HT-29 (cell line): ENCODE data around the gene PRMT1. TPM values are rescaled to one million over a fixed set of nuclear protein-coding genes. Genes with fewer than 3 reads are reported as not detected.

Source experiments
- DNase-seq: peaks from one replicate; pipeline ENCODE4 v3.0.0-alpha.2; 2015; ENCODE audit warnings: low spot score
- total RNA-seq: library from RNA; depleted of rRNA; stranded (reverse); fragments of >200 nt; shearing (Covaris generic); gene quantifications from 2 replicates; pipeline ENCODE4 v1.2.3, GENCODE V29; 2014

The PRMT1 gene
- total RNA-seq, 1 experiment from 2014 or later, result 922 TPM

DNA sequence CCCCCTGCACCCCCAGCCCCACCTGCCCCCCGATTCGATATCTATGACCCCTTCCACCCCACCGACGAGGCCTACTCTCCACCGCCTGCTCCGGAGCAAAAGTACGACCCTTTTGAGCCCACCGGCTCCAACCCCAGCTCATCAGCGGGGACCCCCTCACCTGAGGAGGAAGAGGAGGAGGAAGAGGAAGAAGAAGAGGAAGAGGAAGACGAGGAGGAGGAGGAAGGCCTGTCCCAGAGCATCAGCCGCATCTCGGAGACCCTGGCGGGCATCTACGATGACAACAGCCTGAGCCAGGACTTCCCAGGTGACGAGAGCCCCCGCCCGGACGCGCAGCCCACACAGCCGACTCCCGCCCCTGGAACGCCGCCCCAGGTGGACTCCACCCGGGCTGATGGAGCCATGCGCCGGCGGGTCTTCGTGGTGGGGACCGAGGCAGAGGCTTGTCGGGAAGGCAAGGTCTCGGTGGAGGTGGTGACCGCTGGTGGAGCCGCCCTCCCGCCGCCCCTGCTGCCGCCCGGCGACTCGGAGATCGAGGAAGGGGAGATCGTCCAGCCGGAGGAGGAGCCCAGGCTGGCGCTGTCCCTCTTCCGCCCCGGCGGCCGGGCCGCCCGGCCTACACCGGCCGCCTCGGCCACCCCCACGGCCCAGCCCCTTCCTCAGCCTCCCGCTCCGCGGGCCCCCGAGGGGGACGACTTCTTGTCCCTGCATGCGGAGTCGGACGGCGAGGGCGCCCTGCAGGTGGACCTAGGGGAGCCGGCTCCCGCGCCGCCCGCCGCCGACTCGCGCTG, 25.8 kb upstream of the PRMT1 start:
- no peak for DNase-seq

DNA sequence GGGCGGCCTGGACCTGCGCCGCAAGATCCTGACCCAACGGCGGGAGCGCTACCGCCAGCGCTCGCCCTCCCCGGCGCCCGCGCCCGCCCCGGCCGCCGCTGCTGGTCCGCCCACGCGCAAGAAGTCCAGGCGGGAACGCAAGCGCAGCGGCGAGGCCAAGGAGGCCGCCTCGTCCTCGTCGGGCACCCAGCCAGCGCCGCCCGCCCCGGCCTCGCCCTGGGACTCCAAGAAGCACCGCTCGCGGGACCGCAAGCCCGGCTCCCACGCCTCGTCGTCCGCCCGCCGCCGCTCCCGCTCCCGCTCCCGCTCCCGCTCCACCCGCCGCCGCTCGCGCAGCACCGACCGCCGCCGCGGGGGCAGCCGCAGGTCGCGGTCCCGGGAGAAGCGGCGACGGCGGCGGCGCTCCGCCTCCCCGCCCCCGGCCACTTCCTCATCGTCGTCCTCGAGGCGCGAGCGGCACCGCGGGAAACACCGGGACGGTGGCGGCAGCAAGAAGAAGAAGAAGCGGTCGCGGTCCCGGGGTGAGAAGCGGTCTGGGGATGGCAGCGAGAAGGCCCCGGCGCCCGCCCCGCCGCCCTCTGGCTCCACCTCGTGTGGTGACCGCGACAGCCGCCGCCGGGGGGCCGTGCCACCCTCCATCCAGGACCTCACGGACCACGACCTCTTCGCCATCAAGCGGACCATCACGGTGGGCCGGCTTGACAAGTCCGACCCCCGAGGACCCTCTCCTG, 25.1 kb upstream of the PRMT1 start:
- DNase-seq, result no peak

DNA sequence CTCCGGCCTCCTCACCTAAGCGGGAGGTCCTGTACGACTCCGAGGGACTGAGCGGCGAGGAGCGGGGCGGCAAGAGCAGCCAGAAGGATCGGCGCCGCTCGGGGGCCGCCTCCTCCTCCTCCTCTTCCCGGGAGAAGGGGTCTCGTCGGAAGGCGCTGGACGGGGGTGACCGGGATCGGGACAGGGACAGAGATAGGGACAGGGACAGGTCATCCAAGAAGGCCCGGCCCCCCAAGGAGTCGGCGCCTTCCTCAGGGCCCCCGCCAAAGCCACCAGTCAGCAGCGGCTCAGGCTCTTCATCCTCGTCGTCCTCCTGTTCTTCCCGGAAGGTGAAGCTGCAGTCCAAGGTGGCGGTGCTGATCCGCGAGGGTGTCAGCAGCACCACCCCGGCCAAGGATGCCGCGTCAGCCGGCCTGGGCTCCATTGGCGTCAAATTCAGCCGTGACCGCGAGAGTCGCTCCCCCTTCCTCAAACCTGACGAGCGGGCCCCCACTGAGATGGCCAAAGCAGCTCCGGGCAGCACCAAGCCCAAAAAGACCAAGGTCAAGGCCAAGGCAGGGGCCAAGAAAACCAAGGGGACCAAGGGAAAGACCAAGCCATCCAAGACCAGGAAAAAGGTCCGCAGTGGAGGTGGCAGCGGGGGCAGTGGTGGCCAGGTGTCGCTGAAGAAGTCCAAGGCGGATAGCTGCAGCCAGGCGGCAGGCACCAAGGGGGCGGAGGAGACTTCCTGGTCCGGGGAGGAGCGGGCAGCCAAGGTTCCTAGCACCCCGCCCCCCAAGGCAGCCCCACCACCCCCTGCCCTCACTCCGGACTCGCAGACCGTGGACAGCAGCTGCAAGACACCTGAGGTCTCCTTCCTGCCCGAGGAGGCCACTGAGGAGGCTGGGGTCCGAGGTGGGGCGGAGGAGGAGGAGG, 24.3 kb upstream of the PRMT1 start:
- no peak for DNase-seq

DNA sequence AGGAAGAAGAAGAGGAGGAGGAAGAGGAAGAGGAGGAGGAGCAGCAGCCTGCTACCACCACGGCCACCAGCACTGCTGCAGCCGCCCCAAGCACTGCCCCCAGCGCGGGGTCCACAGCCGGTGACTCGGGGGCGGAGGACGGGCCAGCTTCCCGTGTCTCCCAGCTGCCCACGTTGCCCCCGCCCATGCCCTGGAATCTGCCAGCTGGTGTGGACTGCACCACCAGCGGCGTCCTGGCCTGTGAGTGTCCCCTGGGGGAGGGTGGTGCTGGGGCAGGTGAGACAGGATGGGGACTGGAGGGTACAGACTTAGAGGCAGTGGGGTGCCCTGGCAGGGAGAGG, 23.6 kb upstream of the PRMT1 start:
- no peak for DNase-seq

DNA sequence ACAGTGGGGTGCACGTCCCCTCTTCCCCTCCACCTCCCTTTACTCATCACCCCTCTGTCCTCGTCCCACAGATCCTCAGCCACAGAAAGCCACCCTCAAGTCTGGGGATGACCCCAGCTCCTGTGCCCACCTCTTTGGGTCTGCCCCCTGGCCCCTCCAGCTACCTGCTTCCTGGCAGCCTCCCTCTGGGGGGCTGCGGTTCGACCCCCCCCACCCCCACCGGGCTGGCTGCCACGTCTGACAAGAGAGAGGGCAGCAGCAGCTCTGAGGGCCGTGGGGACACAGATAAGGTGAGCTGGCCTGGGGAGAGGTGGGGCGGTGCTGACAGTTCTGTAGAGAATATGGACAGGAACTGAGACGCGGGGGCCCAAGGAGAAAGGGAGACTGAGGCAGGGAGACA, 22.5 kb upstream of the PRMT1 start:
- DNase-seq, result no peak

DNA sequence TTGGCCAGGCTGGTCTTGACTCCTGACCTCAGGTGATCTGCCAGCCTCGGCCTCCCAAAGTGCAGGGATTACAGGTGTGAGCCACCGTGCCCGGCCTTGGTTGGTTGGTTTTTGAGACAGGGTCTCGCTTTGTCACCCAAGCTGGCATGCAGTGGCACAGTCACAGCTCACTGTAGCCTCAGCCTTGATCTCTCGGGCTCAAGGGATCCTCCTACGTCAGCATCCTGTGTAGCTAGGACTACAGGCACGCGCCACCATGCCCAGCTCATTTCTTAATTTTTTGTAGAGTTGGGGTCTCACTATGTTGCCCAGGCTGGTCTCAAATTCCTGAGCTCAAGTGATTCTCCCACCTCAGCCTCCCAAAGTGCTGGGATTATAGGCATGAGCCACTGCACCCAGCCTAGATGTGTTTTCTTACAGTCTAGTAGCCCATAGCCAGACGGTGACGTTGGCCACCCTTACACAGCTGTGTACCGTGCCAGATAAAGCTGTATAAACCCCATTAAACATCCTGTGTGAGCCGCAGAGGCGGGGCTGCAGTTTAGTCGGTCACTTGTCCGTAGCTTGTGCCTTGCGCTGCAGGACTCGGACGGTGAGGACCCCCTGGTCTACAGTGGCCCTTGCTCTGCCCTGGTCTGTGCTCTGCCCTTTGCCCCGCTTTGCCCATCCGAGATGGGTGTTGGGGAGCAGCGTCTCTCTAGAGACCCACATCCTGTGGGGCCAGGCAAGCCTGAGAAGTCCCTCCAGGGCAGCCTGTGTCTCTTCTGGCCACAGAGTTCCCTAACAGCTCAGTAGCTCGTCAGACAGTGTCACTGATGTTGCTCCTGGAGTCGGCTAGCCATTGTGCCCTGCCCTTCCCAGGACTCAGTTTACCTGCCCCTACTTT, 21.3 kb upstream of the PRMT1 start:
- no peak for DNase-seq

DNA sequence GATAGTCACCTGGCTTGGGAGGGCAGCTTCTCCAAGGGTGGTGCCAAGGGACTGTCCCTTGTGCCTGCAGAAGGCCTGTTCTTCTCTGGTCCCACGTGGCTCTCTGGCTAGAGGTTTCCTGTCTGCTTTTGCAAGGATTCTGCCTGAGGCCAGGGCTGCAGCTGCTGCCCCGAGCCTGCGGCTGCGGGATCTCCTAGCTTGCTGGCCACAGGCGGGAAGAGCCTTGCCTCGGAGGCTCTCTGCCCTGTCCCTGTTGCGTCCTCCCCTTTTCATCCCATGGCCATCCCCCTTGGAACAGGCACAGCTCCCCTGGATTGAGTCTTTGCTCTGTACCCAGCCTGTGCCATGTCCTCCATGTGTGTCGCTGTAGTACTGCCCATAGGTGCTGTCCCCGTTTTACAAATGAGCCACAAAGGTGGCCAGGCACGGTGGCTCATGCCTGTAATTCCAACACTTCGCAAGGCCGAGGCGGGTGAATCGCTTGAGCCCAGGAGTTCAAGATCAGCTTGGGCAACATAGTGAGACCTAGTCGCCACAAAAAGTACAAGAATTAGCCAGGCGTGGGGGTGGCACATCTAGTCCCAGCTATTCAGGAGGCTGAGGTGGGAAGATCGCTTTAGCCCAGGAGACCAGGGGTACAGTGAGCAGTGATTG, 20.5 kb upstream of the PRMT1 start:
- no peak for DNase-seq

DNA sequence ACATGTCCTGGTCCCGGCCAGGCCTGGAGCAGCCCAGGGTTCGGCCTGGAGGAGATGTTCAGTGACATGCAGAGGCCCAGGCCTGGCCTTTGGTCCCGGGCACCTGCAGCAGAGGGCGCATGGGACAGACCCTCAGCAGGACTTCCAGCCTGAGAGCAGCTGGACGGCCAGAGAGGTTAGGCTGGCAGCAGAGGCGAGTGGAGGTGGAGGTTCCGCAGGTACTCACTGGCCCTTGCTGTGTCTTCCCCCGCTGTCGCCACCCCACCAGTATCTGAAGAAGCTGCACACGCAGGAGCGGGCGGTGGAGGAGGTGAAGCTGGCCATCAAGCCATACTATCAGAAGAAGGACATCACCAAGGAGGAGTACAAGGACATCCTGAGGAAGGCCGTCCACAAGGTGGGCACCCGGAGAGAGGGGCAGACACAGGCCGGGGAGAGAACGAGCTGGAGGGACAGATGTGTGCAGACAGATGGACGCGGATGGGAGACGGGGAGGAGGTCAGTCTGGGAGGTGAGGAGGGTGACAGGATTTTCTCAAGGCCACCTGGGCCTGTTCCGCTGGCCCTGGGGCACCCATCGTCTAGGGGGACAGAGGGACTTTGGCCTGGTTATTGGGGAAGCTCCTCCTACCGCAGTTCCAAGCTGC, 19.5 kb upstream of the PRMT1 start:
- no peak for DNase-seq

DNA sequence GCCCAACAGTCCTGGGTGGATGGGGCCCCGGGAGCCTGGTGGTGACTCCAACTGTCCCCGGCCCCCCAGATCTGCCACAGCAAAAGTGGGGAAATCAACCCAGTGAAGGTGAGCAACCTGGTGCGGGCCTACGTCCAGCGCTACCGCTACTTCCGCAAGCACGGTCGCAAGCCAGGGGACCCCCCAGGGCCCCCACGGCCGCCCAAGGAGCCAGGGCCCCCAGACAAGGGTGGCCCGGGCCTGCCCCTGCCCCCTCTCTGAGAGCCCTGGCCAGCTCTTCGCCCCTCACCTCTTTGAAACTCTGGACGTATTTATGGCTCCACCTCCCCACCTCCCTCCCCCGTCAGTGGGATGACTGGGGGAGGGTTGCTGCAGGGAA, 18.9 kb upstream of the PRMT1 start:
- DNase-seq, result no peak

DNA sequence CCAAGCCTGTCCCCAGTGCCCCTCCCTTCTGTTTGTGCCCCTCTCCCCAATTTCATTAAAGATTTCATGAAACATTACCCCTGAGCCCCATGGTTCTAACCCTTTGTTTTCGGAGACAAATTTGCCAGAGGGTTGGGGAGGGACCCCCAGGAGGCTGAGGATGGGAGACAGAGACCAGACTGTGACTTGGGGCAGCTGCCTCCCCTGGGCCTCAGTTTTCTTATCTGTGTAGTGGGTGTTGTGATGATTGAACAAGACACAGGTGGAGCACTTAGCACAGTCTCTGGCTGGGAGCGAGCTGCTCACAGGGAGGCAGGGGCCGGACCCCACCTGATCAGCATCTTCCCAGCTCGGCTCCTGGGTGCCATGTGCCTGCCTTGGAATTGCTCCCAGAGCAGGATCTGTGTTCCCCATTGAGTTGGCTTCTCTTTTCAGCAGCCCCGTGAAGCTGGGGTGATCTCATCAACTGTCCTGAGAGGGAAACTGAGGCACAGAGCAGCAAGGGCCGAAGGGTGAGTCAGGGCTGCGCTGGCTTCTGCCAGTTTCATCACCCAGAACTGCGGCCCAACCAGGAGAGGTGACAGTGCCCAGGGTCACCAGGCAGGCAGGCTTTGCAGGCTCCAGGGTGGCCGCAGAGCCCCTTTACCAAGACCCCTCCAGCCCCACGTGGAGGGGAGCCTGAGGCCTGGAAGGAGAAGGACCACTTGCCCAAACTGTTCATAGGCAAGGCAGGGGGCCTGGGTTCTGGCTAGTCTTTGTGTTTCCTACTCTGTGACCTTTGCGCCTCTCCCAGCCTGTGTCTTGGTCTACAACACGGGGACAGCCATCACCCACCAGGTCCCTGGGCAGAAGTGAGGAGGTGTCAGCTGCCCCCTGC, 18.3 kb upstream of the PRMT1 start:
- no peak for DNase-seq

DNA sequence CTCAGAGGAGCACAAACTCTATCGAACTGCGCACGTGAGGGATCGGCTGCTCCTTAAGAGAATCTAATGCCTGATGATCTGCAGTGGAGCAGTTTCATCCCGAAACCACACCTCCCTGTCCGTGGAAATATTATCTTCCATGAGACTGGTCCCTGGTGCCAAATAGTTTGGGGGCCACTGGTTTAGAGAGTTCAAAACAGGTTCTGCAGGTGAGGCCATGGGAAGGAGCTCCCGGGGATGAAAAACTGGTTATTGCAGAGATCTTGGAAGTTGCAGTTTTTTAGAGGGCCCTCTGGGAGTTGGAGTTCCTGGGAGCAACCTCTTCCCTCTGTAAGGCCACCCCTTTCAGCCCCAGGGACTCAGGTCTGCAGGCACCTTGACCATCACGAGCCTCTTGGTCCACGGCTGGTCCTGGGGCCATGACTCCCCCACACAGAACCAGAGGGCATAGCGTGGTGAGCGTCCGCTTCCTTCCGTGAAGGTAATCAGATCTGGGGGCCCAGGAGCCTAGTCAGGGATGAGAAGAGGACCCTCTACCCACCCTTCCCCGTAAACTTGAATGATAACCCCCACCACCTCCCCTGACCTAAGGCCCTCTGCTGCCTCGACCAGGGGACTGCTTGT, 16.6 kb upstream of the PRMT1 start:
- no peak for DNase-seq

DNA sequence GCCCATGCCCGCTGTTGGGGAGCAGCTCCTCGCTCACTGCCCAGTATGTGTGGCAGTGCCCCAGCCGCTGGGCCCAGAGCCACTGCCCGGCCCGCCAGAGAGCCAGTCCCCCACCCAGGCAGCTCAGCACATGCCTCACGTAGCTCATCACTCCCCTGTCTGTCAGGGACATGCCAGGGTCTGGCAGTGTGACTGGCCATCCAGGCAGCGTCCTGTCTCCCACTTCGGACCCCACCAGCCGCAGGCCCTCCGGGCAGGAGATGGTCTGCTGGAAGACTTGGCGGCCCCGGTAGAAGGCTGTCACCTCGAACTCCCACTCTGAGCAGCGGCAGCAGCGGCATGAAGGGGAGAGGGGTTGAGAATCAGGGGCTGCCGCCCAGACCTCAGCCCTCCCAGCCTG, 15.1 kb upstream of the PRMT1 start:
- DNase-seq, result no peak

DNA sequence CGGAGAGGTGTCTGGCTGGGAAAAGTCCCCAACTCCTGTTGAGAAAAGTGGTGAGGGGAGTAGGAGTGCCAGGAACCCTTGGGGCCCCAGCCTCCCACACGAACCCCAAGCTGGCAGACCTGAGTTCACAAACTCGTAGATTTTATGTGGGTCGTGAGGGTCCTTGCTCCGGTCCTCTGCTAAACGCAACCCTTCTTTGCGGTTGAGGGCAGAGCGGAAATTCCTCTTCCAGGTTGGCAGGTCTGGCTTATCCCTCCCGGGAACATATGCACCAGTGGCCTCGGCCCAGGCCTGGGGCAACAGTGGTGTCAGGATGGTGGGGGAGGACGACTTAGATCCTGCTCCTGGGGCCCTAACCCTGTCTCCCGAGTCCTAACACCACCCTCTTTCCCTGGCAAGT, 13.8 kb upstream of the PRMT1 start:
- DNase-seq, result no peak

DNA sequence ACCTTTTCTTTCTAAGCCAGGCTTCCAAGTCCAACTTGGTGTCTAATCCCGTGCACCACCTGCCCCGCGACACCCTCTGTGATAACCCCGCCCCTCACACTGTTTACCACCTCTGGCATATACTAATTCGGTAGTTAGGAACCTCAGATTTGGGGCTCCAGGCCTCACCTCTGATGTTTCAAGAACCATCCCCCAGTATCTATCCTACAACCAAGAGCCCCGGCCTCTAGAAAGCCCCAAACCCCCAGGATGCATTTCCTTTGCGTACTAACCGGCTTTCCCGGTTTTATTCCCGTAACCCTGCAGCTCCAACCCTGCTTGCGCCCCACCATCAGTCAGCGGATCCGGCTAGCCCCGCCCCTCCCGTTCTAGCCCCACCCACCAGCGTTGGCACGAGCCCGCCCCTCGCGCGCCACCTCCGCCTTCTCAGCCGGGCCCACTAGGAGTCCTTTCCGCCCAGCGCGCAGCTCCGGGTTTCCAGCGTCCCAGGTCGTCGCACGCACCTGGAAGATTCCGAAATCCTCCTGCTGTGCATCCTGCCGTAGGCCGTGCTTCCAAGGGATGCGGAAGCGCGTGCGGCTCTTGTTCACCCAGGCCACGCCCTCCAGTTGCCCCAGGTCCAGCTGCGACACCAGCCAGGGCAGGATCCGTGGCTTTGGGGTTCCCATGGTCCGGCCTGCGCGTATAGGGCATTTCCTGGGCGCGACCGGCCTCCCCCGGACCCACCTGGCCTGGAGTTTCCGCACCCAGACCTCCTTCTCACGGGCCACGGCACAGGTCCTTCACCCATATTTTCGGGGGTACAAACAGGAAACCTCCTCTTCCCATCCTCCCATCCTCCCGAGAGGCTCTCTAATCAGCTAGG, 12.7 kb upstream of the PRMT1 start:
- peak; percentile 99 for DNase-seq

DNA sequence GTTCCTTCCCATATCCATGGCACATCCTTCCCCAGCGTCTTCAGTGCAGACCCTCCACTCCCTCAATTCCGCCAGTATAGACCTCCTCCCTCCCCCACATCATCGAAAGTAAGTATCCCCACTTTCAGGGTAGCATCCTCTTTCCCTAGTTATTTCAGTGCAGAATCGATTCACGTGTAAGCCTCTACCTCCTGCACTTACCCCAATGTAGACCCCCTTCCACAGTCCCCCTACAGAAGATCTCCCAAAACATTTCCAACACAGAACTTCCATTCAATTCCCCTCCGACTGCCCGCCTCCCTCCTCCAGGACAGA, 12.1 kb upstream of the PRMT1 start:
- no peak for DNase-seq

DNA sequence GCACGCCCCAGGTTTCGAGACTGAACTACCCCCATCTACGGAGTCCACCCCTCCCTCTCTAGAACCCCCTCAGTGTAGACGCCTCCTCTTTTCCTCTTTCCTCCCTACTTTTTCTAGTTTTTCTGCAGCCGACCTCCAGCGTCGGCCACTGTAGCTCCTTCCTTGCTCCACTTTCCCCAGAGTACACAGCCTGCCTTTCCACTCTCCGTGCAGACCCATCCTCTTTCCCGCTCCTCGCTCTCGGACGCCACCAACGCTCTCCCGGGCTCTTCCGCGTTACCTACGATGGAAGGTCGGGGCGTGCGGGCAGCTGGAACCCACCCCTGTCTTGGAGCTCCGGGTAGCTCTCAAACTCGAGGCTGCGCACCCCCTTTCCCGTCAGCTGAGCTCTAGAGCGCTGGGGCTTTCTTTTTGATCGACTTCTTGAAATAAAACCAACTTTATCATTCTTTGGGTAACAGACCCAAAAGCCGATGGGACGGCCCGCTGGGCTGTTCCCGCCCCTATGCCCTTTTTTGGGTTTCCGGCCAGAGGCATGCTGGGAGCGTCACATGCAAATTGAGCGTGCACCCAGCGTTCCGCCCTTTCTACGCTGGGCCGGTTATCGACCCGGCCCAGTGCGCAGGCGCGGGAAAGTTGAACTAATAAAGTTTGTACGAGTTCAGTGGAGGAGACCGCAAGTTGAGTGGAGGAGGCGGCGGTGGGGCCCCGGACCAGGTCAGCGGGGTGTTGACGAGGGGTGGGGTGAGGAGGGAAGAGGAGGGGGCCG, 11.5 kb upstream of the PRMT1 start, which contains the start of the genes BCL2L12 and IRF3:
BCL2L12 (plus strand) TSS at position 583 of the 769 bp plus-strand sequence. CDS start 760 bp downstream, outside the sequence.
IRF3 (minus strand) TSS at position 507 of the 769 bp plus-strand sequence. CDS start 1,019 bp downstream, outside the sequence.
- DNase-seq, result peak; percentile 100

DNA sequence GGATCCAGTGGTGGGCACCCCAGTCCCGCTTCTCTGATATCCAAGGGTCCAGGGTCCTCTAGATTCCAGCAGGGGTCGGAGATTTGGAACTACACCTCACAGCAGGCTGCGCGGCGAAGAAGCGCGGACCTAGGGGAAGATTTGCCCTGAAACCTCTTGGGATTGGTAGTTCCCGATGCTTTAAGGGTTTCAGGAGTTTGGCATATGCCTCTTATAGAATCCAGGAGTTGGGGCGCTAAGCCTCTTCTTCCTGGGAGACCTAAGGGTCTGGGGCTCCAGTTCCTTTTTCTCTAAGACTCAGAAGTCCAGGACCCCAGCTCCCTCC, 11.0 kb upstream of the PRMT1 start:
- DNase-seq, result no peak
